ENCODE results near the gene TMEM259. TPM values are rescaled to one million over a fixed set of nuclear protein-coding genes. Genes with fewer than 3 reads are reported as not detected.

The TMEM259 gene
- total and polyA plus RNA-seq, 2 of the 13 experiments (the other 11 are each of a cell fraction or from before 2014, with no cell fraction given), result 64.7 to 164 TPM

- H4K20me1 ChIP-seq (ENCODE audit: insufficient read depth, low read length), result no peaks in the 10 kb centered on the region
- no peaks in the 10 kb centered on the region for H3K79me2 ChIP-seq (ENCODE audit: insufficient read depth, low read length)
- no peak overlapping the region for H3K4me2 ChIP-seq (ENCODE audit: low read depth, low read length)
- no peak for DNase-seq (ENCODE audit: low spot score)
- in situ Hi-C loops (cut with HindIII; ENCODE audit: extremely low pct_ligation_motif_present, low pct_unique_long_range_greater_than_20kb) (no loop called here), intact Hi-C loops (cut with micrococcal nuclease; ENCODE audit: unreplicated experiment) (loop anchor here (10.0 kb wide), 1 partner anchor 47 kb away; the partner anchor contains the start of gene GPX4)
- H3K27me3 ChIP-seq (ENCODE audit: control insufficient read depth in 1 of 2, insufficient read depth in 2 of 2, low read length in 2 of 2), result no peaks in the 10 kb centered on the region; a peak in 1 of 5 replicates
- ATAC-seq, result peak; percentile 27; the same call in 2 of the 3 replicates
- H2AFZ ChIP-seq (ENCODE audit: low read length), result no peak overlapping the region
- H3K9me3 ChIP-seq (ENCODE audit: low read length), result no peaks in the 10 kb centered on the region
- BruUV-seq (replicated peaks), result no TSS peak
- TF ChIP-seq ZNF460 (CRISPR knock-in tag; IDR thresholded peaks at IDR 0.05; ENCODE audit: borderline replicate concordance) (no peak), CTCF (CRISPR knock-in tag; IDR thresholded peaks at IDR 0.05) (peak; percentile 52), ADNP (CRISPR knock-in tag; IDR thresholded peaks at IDR 0.05) (no peak), STAG1 (CRISPR knock-in tag; IDR thresholded peaks at IDR 0.05) (peak; percentile 55)
- H3K4me1 ChIP-seq (ENCODE audit: insufficient read depth, low read length), result no peaks in the 10 kb centered on the region
- no peak overlapping the region for H3K9ac ChIP-seq (ENCODE audit: insufficient read depth, low read depth, low read length)
- FAIRE-seq, result no peak
- no peak overlapping the region for H3K27ac ChIP-seq (ENCODE audit: extremely low read length, insufficient read depth, low read length)
- ChIA-PET CTCF (ENCODE audit: low intra/inter-chr PET ratio, low total read pairs) (no interaction called here), POLR2A (no interaction called here)
- WGBS (ENCODE audit: low lambda C conversion rate), result 92% methylated on average over 2 of the region's 3 CpGs
- H3K36me3 ChIP-seq (replicated peaks in 1 of 2; ENCODE audit: control insufficient read depth in 1 of 2, insufficient read depth in 2 of 2, low read length in 2 of 2), result peaks cover 12 to 37% of the 10 kb centered on the region in 2 experiments; a peak in 4 of 5 replicates
- no peak overlapping the region for H3K4me3 ChIP-seq (replicated peaks in 1 of 3; ENCODE audit: insufficient read depth in 1 of 3, low read depth in 2 of 3, low read length in 3 of 3)
Observed at GRCh38 chr19:1057176-1057855, 36.4 kb upstream of the TMEM259 start.

GRCh38 chr19:1055886-1056620 is 35.1 kb upstream of the TMEM259 start:
- WGBS (ENCODE audit: low lambda C conversion rate), result 92% methylated on average over 12 of the region's 20 CpGs
- no peak overlapping the region for H3K4me2 ChIP-seq (ENCODE audit: low read depth, low read length)
- ATAC-seq, result no peak
- no peak overlapping the region for H3K4me3 ChIP-seq (replicated peaks in 1 of 3; ENCODE audit: insufficient read depth in 1 of 3, low read depth in 2 of 3, low read length in 3 of 3)
- in situ Hi-C loops (cut with HindIII; ENCODE audit: extremely low pct_ligation_motif_present, low pct_unique_long_range_greater_than_20kb), result no loop called here
- no peaks in the 10 kb centered on the region; a peak in 1 of 5 replicates for H3K27me3 ChIP-seq (ENCODE audit: control insufficient read depth in 1 of 2, insufficient read depth in 2 of 2, low read length in 2 of 2)
- no peaks in the 10 kb centered on the region for H3K79me2 ChIP-seq (ENCODE audit: insufficient read depth, low read length)
- no peak overlapping the region for H2AFZ ChIP-seq (ENCODE audit: low read length)
- FAIRE-seq, result no peak
- ChIA-PET POLR2A (no interaction called here), CTCF (ENCODE audit: low intra/inter-chr PET ratio, low total read pairs) (no interaction called here)
- peaks cover 12 to 37% of the 10 kb centered on the region in 2 experiments; a peak in 4 of 5 replicates for H3K36me3 ChIP-seq (replicated peaks in 1 of 2; ENCODE audit: control insufficient read depth in 1 of 2, insufficient read depth in 2 of 2, low read length in 2 of 2)
- intact Hi-C loops (cut with micrococcal nuclease; ENCODE audit: unreplicated experiment), result loop anchor here (10.0 kb wide), 1 partner anchor 49 kb away; the partner anchor contains the start of gene GPX4
- no TSS peak for BruUV-seq (replicated peaks)
- peaks cover 11% of the 10 kb centered on the region for H3K4me1 ChIP-seq (ENCODE audit: insufficient read depth, low read length)
- no peak overlapping the region for H3K9ac ChIP-seq (ENCODE audit: insufficient read depth, low read depth, low read length)
- no peaks in the 10 kb centered on the region for H3K9me3 ChIP-seq (ENCODE audit: low read length)
- DNase-seq (ENCODE audit: low spot score), result no peak
- TF ChIP-seq RBFOX2 (IDR thresholded peaks at IDR 0.05; ENCODE audit: low read depth, low read length) (0 out of 2 replicates have a peak, but pooled peaks have one; percentile 6), ZNF232 (CRISPR knock-in tag; IDR thresholded peaks at IDR 0.05; ENCODE audit: borderline replicate concordance) (no peak), NR2F6 (IDR thresholded peaks at IDR 0.05) (peak; percentile 28; the same call in 1 of the 2 replicates), NR2F6 (CRISPR knock-in tag; IDR thresholded peaks at IDR 0.05) (no peak)
- no peak overlapping the region for H3K27ac ChIP-seq (ENCODE audit: extremely low read length, insufficient read depth, low read length)
- no peaks in the 10 kb centered on the region for H4K20me1 ChIP-seq (ENCODE audit: insufficient read depth, low read length)

Measured in HepG2 (cell line).